ENCODE results near the gene UST.

Gene UST

DNA sequence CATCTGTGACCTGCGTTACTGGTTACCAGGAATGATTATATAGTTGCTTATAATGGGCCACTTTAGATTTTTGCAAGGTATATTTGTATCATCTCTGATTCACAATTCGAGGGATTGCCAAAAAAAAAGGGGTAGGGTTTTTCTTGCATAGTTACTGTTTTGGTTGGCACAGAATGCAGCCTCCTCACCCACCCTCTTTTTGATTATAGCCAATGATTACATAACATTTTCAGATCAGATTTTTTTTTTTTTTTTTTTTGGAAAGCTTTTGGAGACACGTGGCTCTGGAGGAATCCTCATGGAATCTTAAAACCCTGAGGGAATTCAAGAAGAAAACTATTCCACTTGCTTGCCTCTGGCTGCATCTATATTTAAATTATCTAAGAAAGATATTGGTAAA lies 53.7 kb downstream of the UST start:
- DNase-seq: no peak

DNA sequence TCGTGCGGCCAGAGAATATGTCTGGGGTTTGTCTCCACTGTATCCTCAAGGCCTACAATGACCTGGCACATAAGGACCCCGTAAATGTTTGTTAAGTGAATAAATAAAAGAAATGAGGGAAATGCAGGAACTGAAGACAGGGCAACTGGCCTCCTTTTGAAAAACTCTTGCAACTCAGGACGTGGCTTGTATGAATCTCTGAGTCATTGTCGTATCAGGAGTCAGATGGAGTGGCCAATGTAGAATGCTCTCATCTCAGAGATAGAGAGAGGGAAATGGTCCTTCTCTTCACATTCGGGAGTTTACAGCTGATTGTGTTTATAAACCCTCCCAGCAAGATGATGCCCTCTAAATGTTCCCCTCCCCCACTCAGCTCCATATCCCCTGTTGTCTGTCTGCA lies 57.1 kb downstream of the UST start:
- no peak for DNase-seq

DNA sequence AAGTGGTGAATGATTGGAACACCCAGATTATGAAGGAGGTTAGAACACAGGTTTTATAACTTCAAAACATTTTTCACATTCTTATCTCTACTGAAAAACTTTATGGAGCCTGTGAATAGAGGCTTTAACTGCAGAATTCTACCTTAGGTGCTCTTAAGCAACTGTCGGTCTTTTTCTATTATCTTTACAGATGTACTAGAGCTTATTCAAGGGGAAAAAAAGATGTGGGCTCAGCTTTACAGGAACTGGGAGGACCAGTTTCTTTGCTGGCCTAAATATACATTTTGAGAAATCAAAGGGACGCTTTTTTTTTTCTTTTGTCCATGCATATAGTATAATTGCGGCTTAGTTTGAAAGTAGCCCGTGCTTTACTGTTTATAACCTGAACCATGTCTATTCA lies 58.9 kb downstream of the UST start:
- DNase-seq: no peak

DNA sequence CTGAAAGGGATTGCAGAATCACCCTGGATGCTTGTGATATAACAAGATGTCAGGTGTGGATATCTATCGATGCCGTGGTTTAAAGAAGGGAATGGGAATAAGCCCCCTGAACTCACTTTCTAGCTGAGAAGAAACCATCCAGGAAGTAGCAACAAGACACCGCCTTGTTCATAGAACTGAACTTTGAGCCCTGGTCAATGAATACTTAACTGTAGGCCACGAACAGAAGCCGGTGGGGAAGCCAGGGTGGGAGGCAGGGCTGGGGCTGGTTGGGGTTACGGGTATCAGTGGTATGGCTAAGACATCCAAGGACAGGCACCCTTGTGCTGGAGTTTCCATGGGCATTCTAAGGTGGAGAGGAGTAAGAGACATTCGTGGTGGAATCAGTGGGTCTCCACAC lies 61.0 kb downstream of the UST start:
- no peak for DNase-seq

DNA sequence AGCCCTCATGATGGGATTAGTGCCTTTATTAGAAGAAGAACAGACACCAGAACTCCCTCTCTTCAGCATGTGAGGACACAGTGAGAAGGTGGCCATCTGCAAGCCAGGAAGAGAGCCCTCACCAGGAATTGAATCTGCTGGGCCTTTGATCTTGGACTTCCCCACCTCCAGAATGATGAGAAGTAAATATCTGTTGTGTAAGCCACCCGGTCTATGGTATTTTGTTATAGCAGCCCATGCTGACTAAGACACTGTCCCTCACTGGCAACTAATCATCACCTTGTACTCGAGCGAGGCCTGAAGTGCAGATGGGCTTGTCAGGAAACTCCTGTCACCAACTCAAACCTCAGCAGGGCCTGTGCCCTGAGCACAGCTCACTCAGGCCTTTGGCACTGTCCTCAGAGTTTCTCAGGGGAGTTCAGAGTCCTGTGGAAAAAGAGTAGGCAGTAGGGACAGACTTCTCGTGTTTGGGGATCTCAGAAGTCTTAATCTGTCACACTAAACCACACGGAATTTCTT lies 62.0 kb downstream of the UST start:
- no peak for DNase-seq

DNA sequence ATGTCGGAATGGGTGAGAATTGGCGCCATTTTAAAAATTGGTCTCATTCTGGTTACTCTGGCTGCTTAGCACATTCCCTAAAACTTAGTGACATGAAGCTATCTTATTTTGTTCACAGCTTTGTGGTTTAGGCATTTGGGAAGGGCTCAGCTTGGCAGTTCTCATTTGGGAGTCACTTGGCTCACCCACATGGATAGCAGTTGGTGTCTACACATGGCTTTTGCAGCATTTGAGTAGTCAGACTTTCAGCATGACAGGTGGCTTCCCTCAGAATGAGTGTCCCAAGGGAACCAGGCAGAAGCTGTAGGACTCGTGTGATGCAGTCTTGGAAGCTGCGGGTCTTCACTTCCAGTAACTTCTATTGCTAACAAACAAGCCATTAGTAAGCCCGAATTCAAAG lies 64.6 kb downstream of the UST start:
- no peak for DNase-seq

DNA sequence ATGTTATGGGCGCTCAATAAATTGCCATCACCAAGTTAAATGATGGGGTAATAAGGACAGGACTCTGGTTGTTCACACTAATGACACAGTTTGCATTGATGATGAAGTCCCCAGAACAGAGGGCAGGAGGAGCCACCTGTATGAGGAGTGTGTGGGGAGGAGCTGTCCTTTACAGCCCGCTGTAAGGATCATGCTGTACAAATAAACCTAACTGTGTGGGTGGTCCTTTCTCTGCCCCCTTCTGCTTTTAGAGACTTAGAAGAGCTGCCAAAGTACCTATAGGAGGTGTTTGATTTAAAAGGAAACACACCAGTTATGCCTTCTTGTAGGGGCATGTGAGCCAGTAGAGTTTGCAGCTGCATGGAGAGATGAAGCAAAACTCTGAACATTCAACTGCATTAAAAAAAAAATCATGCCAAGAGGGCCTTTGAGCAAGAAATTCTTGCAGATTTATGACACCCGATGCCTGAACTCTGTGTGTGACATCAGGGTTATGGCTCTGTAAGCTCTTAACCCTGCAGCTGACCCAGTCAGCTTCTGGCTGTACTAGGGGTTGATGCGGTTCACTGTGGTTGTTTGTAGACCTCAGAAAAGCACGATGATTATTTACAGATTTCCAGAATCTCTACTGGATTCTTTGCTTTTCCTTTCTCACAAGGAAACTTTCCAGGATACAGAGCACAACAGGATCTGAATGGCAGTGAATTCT lies 67.4 kb downstream of the UST start:
- no peak for DNase-seq

DNA sequence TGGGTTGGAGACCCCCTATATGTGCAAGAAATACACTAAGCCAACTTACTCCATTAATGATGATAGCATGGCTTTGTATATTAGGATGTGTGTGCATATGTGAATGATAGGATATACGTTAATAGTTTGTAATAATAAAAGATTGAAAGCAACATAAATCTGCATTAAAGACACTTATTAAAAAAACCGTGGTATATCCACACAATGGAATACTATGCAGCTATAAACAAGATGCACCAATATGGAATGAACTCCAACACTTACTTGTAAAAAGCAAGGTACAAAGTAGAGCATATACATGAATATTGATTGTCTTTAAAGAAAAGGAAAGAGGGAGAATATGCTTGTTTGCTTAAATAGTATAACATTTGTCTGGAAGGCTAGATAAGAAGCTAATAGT lies 68.0 kb downstream of the UST start:
- DNase-seq: no peak

DNA sequence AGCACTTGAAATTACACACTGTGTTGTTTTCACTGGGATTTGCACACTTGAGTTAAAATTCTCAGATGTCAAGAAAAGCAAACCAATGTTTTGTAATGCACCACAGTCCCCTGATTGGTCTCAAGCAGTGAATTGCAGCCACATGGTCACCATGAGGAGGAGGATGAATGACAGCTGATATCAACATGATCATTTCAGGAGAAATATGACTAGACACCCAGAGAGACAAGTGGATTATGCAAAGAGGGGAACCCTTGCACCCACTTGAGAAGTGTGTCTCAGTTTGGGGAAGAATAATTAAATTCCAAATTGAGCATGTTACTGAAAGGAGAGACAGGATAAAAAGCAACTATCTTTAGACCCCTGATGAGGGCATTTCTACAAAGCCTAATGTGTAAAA lies 69.3 kb downstream of the UST start:
- no peak for DNase-seq

DNA sequence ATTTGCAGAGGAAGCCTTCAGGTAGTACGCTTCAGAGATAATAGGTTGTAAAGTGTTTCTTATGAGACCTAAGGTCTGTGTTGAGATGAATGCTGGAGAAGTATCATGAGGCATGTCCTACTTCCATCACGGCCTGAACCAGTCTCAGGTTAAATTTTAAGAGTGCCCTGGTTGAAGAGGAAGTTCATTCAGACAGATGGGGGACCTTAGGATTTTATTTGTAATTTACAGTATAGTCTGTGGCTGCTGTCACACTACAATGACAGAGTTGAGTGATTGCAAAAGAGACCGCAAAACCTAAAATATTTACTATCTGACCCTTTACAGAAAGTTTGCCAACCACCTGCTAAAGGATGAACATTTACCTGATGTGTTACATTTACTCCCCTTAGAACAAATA lies 70.9 kb downstream of the UST start:
- DNase-seq: no peak

DNA sequence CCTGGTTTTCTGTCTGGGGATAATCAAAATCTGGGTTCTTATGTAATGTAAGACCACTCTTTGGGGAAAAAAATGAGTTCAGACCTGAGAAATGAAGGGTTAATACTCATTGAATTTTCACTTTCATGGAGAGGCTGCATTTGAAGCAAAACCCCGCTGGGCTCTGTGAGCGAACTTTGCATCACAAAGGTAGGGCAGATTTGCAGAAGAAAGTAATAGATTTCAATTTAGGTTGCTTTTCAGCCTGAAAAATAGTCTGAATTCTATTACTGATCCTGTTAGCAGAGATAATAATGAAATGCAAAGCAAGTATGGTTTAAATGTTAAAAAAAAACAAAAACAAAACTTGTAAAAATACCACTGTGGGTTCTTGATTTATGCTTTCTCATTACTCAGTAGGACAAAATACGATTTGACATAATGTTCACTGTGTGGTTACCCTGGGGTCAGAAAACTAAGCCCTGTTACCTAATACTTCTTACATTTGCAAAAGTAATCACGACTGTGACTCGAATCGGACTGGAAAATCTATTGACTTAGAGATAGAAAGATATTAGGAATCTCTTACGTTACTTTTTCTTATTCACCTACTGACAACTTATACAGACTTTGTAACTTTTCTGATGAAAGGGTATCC lies 72.2 kb downstream of the UST start:
- DNase-seq: no peak

DNA sequence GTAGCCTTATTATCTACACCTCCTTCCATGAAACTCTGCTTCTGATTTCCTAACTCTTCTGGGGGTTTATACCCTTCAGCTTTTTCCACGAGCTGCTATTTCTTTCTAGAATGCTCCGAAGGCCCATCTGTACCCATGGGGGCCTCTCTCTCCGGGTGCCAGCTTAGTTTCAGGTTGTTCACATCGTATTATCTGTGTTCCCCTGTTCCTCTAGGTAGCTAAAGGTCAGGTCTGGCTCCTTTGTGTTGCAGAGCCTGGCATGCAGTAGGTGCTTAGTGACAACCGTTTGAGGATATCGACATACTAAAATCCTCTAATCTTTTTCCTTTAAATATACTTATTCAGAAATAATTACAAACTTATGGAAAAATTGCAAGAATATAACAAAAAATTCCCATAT lies 73.0 kb downstream of the UST start:
- no peak for DNase-seq

DNA sequence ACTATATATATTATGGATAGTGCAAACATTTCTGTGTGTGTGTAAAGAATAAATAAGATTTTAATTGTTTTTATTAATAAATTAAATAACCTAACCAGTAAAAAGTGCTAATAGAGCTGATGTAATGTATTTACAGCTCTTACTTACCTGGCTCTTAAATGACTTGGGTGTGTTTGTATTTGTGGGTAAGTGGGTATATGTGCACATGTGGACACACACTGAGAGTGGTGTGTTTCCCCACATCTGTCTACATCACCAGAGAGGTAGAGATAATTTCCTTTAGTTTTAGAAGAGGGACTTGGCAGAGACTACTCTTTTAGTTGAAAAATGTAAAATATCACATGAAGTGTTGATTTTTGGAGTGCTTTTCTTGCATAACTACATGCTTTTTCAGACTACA lies 76.0 kb downstream of the UST start:
- no peak for DNase-seq

DNA sequence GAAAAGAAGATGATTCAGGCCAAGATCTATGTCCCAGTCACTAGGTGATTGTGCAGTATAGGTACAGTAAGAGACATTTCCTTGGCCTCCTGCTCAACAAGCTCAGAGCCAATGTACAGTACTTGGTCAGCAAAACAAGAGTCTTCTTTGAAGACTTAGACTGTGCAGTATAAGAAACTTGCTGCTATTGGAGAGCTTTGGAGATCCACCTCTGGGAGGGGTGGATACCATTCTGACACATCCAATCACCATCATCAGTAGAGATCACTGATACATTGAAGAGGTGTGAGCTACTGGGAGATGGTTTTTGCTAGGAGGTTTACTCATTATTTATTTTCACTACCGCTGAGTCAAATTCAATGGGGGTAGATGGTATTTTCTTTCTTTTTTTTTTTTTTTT lies 77.5 kb downstream of the UST start:
- DNase-seq: no peak

DNA sequence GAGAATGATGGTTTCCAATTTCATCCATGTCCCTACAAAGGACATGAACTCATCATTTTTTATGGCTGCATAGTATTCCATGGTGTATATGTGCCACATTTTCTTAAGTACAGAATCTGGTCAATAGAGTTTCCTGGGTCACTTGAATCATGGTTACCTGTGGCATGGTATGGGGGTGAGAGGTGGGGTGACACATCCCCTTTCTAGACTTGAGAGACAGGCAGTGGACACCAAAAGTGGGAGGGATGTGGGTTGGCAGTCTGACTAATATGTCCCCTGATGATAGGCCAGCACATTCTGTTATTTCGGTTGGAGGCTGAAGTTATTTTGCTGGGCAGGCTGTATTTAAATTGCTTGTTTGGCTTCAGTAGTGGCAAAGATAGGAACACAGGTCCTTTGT lies 78.1 kb downstream of the UST start:
- no peak for DNase-seq

DNA sequence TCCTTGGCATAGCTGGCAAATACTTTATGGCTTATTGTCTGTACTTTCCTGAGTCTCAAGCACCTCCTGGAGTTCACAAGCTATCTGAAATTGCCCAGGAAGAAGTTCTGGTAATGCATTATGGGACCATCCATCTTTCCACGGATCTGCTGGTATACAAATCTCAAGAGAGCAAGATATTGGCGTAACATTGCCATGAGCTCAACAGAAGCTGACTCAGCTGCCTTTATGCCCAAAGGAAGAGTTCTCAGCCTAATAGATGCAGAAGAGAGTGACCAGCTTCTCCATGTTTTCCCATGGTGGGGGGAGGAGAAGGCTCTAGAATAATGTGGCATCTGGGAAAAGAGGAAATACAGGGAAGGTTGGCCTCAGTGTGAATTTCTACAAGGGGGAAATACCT lies 78.7 kb downstream of the UST start:
- no peak for DNase-seq

DNA sequence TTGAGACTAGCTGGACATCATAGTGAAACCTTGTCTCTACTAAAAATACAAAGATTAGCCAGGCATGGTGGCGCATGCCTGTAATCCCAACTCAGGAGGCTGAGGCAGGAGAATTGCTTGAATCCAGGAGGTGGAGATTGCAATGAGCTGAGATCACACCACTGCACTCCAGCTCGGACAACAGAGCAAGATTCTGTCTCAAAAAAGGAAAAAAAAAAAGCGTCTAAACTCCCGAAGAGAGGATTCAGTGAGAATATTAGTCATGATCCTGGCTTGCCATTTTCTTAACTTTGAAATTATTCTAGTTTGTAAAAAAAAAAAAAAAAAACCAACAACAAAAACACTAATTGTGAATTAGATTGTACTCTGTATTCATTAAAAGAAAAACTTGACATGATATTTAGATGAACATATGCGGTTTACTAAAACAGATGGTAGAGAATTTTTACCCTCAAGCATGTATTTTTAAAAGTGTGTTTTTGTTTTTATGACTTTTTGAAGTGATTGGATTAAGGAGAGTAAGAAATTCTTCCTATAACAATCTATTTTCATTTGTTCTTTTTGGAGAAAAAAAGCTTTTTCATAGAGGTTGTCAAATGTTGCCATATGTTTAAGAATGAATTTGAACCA lies 80.7 kb downstream of the UST start:
- DNase-seq: no peak

DNA sequence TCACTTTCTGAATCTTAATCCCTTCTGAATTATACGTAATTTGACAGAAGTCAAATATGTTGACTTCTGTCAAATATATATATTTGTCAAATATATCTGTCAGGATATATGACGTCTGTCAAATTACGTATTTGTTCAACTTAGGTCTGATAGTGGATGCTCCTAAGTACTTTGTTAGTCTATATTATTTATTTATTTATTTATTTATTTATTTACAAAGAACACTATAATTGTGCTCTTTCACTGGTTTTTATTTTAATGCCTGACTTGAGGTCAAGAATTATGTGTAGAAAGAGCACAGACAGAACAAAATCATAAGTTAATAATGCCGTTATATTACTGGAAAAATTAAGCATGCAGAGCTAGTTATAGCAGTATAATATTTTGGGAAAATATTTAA lies 81.2 kb downstream of the UST start:
- DNase-seq: no peak

DNA sequence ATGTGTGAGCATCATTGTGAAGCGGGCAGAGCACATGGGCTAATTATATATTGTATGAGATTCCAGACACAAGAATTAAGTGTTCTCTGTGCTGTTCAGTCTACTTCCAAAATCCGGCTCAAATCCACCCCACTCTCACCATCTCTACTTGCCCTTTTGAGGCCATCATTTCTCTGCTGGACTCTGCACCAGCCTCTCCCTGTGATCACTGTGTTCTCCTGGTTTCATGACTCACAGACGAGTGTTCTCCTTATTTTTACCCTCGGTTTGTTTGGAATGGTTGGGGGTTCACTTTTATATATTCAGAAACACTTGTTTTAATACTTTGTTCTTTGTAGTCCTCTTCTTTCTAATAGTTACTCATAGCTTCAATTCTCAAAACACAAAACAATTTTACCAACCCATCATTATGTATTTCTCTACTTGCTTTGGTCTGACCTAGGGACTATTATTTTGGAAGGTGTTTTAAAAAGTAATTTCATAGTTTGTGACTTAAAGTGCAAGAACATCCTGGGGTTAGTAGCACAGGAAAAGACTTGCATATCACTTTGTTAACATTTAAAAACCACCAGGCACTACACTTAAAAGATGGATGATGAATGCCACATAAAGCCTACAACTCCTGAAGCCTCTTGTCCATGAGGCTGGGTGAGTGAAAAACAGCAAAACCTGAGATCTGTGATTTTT lies 82.7 kb downstream of the UST start:
- DNase-seq: no peak

DNA sequence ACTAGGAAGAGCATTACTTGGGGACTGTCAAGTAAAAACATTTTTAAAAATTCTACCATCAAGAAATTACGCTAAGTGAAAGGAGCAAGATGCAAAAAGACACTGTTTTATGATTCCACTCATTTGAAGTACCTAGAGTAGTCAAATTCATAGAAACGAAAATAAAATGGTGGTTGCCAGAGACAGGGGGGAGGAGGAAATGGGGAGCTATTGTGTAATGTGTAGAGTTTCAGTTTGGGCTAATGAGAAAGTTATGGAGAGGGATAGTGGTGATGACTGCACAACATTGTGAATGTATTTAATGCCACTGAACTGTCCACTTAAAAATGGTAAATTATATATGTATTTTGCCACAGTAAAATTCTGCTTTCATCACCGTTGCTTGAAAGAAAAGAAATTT lies 83.8 kb downstream of the UST start:
- DNase-seq: no peak

DNA sequence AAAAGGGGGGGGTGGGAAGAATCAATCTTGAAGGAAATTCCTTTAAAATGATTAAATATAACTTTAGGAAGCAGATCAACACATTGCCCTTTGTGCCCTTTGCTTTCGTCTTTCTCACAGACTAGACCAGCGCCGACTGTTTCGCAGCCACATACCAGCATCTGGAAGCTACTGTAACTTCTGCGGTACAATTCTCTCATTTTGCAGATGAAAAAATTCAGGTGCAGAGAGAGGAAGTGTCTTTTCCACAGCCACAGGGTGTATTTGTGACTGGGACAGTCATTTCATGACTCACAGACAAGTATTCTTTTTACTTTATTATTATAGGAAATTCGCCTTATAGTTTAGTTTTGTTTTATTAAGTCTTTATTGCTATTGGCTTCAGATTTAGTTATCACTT lies 84.2 kb downstream of the UST start:
- no peak for DNase-seq

DNA sequence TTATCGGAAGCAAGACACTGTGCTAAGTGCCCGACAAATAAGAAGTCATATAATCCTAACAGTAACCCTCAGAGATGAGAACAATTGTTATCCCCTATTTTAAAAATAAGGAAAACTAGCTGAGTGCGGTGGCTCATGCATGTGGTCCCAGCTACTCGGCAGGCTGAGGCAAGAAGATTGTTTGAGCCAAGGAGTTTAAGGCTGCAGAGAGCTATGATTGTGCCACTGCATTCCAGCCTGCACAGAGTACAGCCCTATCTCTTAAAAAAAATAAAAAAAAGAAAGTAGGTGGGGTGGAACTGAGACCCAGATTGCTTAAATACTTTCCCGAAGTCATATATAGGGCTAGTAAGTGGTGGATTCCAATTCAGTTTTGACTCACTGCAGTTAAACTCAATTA lies 84.7 kb downstream of the UST start:
- DNase-seq: no peak

All from nucleus accumbens (tissue), 56 donors.